SK-N-SH (cell line): Measurements from ENCODE around the gene DPP10. TPM values are rescaled to one million over a fixed set of nuclear protein-coding genes. Genes with fewer than 3 reads are reported as not detected.

Experiments
- CTCF ChIA-PET: fragments of 300-600, 350-600 bp; formaldehyde crosslinking; extraction: SDS; loops from one replicate; lab custom pipeline; 2021; lab: Yijun Ruan, JAX
- POLR2A ChIA-PET: fragments of 350-600 bp; sonication (Branson Sonifier 250); formaldehyde crosslinking; extraction: SDS; loops from one replicate; lab custom pipeline; 2020; ENCODE audit warnings: antibody characterized with exemption, inconsistent platforms; lab: Yijun Ruan, JAX
- DNase-seq: peaks from one replicate; pipeline ENCODE4 v3.0.0; 2012
- H2AFZ ChIP-seq: fragments of 200-600 bp; sonication (generic); 2 replicates; pipeline ENCODE4 v1.8.1; 2016; ENCODE audit warnings: antibody characterized with exemption, mild to moderate bottlenecking, low read depth
- H3F3A ChIP-seq: fragments of 200-600 bp; sonication (generic); replicated peaks from 2 replicates; pipeline ENCODE3; 2016; ENCODE audit warnings: antibody characterized with exemption, mild to moderate bottlenecking; ENCODE audit not compliant: insufficient read depth
- H3K27ac ChIP-seq, 2 experiments: fragments of 200-500 bp in 1 of 2; fragments of 200-600 bp in 1 of 2; sonication (Bioruptor generic) in 1 of 2; sonication (generic), shearing (Covaris generic) in 1 of 2; 2 replicates each; pipeline versions ENCODE4 v1.5.1 to v1.6.1; 2014 to 2016; ENCODE audit warnings: low read depth in 2 of 2, inconsistent platforms in 1 of 2, low read length in 1 of 2, mild to moderate bottlenecking in 1 of 2, mixed read lengths in 1 of 2
- H3K27me3 ChIP-seq: fragments of 200-600 bp; sonication (generic), shearing (Covaris generic); 2 replicates; pipeline ENCODE4 v1.6.1; 2016; ENCODE audit warnings: mixed run types; ENCODE audit not compliant: insufficient read depth
- H3K36me3 ChIP-seq, 2 experiments: fragments of 200-500 bp in 1 of 2; fragments of 200-600 bp in 1 of 2; sonication (Bioruptor generic) in 1 of 2; sonication (generic) in 1 of 2; replicated peaks in 1 of 2; 2 replicates each; pipeline versions ENCODE3 to v1.5.1; 2014 to 2016; ENCODE audit warnings: low read length in 1 of 2, mild to moderate bottlenecking in 1 of 2; ENCODE audit not compliant: insufficient read depth in 2 of 2, control insufficient read depth in 1 of 2
- H3K4me1 ChIP-seq, 2 experiments: fragments of 200-500 bp in 1 of 2; fragments of 200-600 bp in 1 of 2; sonication (Bioruptor generic) in 1 of 2; sonication (generic), shearing (Covaris generic) in 1 of 2; 2 replicates each; pipeline versions ENCODE4 v1.5.1 to v1.6.1; 2014 to 2016; ENCODE audit warnings: low read depth in 1 of 2, low read length in 1 of 2, mixed run types in 1 of 2; ENCODE audit not compliant: insufficient read depth in 2 of 2, control insufficient read depth in 1 of 2
- H3K4me2 ChIP-seq: fragments of 200-600 bp; sonication (generic), shearing (Covaris generic); 2 replicates; pipeline ENCODE4 v1.6.1; 2017; ENCODE audit warnings: mixed run types
- H3K4me3 ChIP-seq, 2 experiments: fragments of 200-500 bp in 1 of 2; fragments of 200-600 bp in 1 of 2; sonication (Bioruptor generic) in 1 of 2; sonication (generic), shearing (Covaris generic) in 1 of 2; 2 replicates each; pipeline versions ENCODE4 v1.5.1 to v1.8.1; 2014 to 2016; ENCODE audit warnings: low read depth in 2 of 2, inconsistent platforms in 1 of 2, low read length in 1 of 2, mild to moderate bottlenecking in 1 of 2, mixed read lengths in 1 of 2, moderate library complexity in 1 of 2
- H3K79me2 ChIP-seq: fragments of 200-600 bp; sonication (generic); 2 replicates; pipeline ENCODE4 v1.8.1; 2017; ENCODE audit warnings: mild to moderate bottlenecking; ENCODE audit not compliant: insufficient read depth
- H3K9ac ChIP-seq: fragments of 200-600 bp; sonication (generic); 2 replicates; pipeline ENCODE4 v1.6.1; 2017; ENCODE audit warnings: mixed run types
- H3K9me2 ChIP-seq: fragments of 200-600 bp; sonication (generic); 2 replicates; pipeline ENCODE4 v1.6.1; 2017; ENCODE audit warnings: mixed run types
- H3K9me3 ChIP-seq: fragments of 200-600 bp; sonication (generic); 2 replicates; pipeline ENCODE4 v1.6.1; 2017; ENCODE audit warnings: mixed run types, mild to moderate bottlenecking, moderate library complexity
- H4K20me1 ChIP-seq: fragments of 200-600 bp; sonication (generic); 2 replicates; pipeline ENCODE4 v1.6.1; 2017; ENCODE audit warnings: mild to moderate bottlenecking, mixed run types; ENCODE audit not compliant: insufficient read depth
- CHD2 ChIP-seq: fragments of 150-350 bp; IDR thresholded peaks from 2 replicates; pipeline ENCODE4 v1.6.1; 2018; ENCODE audit warnings: low read length; ENCODE audit not compliant: partially characterized antibody
- CTCF ChIP-seq: fragments of 200-600 bp; sonication (generic); IDR thresholded peaks from 2 replicates; pipeline ENCODE4 v1.6.1; 2017; ENCODE audit warnings: antibody characterized with exemption, mild to moderate bottlenecking, moderate library complexity
- ELF1 ChIP-seq: IDR thresholded peaks from 2 replicates; pipeline ENCODE4 v1.4.0; 2012
- EZH2phosphoT487 ChIP-seq: fragments of 200-600 bp; sonication (generic); IDR thresholded peaks from 2 replicates; pipeline ENCODE4 v1.6.1; 2017; ENCODE audit warnings: low read depth, mixed run types, mild to moderate bottlenecking, antibody characterized with exemption, moderate library complexity, borderline replicate concordance
- FOXM1 ChIP-seq: IDR thresholded peaks from 2 replicates; pipeline ENCODE4 v1.4.0; 2012; ENCODE audit warnings: low read depth, mild to moderate bottlenecking
- GABPA ChIP-seq: IDR thresholded peaks from 2 replicates; pipeline ENCODE4 v1.4.0; 2012; ENCODE audit warnings: low read depth, mild to moderate bottlenecking
- GATA2 ChIP-seq: sonication (generic); formaldehyde crosslinking; IDR thresholded peaks from 2 replicates; pipeline ENCODE4 v1.5.0; 2020; ENCODE audit warnings: mild to moderate bottlenecking, missing genetic modification reagents
- IRF3 ChIP-seq: fragments of 150-350 bp; IDR thresholded peaks from 2 replicates; pipeline ENCODE4 v1.6.1; 2016; ENCODE audit warnings: mild to moderate bottlenecking, low read depth, low read length
- JUND ChIP-seq: IDR thresholded peaks from 2 replicates; pipeline ENCODE4 v1.4.0; 2012
- MAX ChIP-seq: IDR thresholded peaks from 2 replicates; pipeline ENCODE4 v1.4.0; 2012; ENCODE audit warnings: low read depth
- PBX3 ChIP-seq: IDR thresholded peaks from 2 replicates; pipeline ENCODE4; 2012
- RCOR1 ChIP-seq: fragments of 150-350 bp; IDR thresholded peaks from 2 replicates; pipeline ENCODE4 v1.6.1; 2017; ENCODE audit warnings: antibody characterized with exemption, low read length
- RXRA ChIP-seq: IDR thresholded peaks from 2 replicates; pipeline ENCODE4 v1.4.0; 2012; ENCODE audit warnings: low read depth, mild to moderate bottlenecking, borderline replicate concordance
- SIN3A ChIP-seq: IDR thresholded peaks from 2 replicates; pipeline ENCODE4 v1.6.1; 2012; ENCODE audit warnings: low read depth, mild to moderate bottlenecking, low read length, moderate library complexity, borderline replicate concordance
- SMC3 ChIP-seq: IDR thresholded peaks from 2 replicates; pipeline ENCODE4 v1.6.1; 2012; ENCODE audit warnings: low read depth, low read length, improper control_type of control experiment
- TEAD4 ChIP-seq: IDR thresholded peaks from 2 replicates; pipeline ENCODE4 v1.4.0; 2012; ENCODE audit warnings: mild to moderate bottlenecking, borderline replicate concordance; ENCODE audit not compliant: insufficient read depth
- USF2 ChIP-seq: fragments of 150-350 bp; IDR thresholded peaks from 2 replicates; pipeline ENCODE4 v1.6.1; 2017; ENCODE audit warnings: antibody characterized with exemption, low read length, low read depth, borderline replicate concordance
- WGBS: methylation state at CpG from one replicate; pipeline ENCODE4 v1.1.6; 2017; ENCODE audit warnings: low lambda C conversion rate; 5-methylcytosine and 5-hydroxymethylcytosine counted together
- polyA plus RNA-seq, 3 experiments: library from polyadenylated mRNA; depleted of rRNA; stranded (reverse); fragments of >200 nt; gene quantifications; 2 replicates each; pipeline ENCODE4 v1.2.3, GENCODE V29; 2012

DPP10 gene
- polyA plus RNA-seq, 1 of the 3 experiments (the other 2 are of a cell fraction) = not detected

GRCh38 chr2:114525955-114526354 is 83.5 kb downstream of the DPP10 start:
- WGBS = 23% methylated on average over 4 of the region's 4 CpGs
- ChIA-PET CTCF (no interaction called here), POLR2A (no interaction called here)
- no peaks in the 10 kb centered on the region for H3K9me3 ChIP-seq
- H3K4me3 ChIP-seq = no peak overlapping the region
- no peaks in the 10 kb centered on the region for H4K20me1 ChIP-seq
- no peak overlapping the region for H2AFZ ChIP-seq
- H3K36me3 ChIP-seq = no peaks in the 10 kb centered on the region
- H3F3A ChIP-seq = no peaks in the 10 kb centered on the region
- H3K27me3 ChIP-seq = no peaks in the 10 kb centered on the region
- no peak overlapping the region for H3K9ac ChIP-seq
- H3K9me2 ChIP-seq = no peaks in the 10 kb centered on the region
- TF ChIP-seq GATA2 (no peak), PBX3 (no peak), JUND (no peak), SMC3 (no peak)
- H3K79me2 ChIP-seq = no peaks in the 10 kb centered on the region
- no peak overlapping the region for H3K27ac ChIP-seq
- no peak for DNase-seq
- no peak overlapping the region for H3K4me2 ChIP-seq
- no peaks in the 10 kb centered on the region for H3K4me1 ChIP-seq

GRCh38 chr2:114526841-114527240 is 84.4 kb downstream of the DPP10 start:
- no peak overlapping the region for H3K4me3 ChIP-seq
- no peaks in the 10 kb centered on the region for H4K20me1 ChIP-seq
- H2AFZ ChIP-seq = no peak overlapping the region
- H3K27me3 ChIP-seq = no peaks in the 10 kb centered on the region
- H3K4me1 ChIP-seq = no peaks in the 10 kb centered on the region
- no peaks in the 10 kb centered on the region for H3K36me3 ChIP-seq
- ChIA-PET CTCF (no interaction called here), POLR2A (no interaction called here)
- no peak overlapping the region for H3K27ac ChIP-seq
- no peaks in the 10 kb centered on the region for H3K79me2 ChIP-seq
- TF ChIP-seq RCOR1 = no peak
- no peak for TF ChIP-seq CHD2
- TF ChIP-seq IRF3 = no peak
- TF ChIP-seq ELF1 = no peak
- no peak for TF ChIP-seq USF2
- no peak for TF ChIP-seq GABPA
- TF ChIP-seq MAX = no peak
- no peak for TF ChIP-seq TEAD4
- TF ChIP-seq GATA2 = no peak
- no peak for TF ChIP-seq CTCF
- TF ChIP-seq FOXM1 = no peak
- no peak for TF ChIP-seq SIN3A
- no peak for TF ChIP-seq EZH2phosphoT487
- TF ChIP-seq RXRA = no peak
- no peak overlapping the region for H3K4me2 ChIP-seq
- H3K9ac ChIP-seq = no peak overlapping the region
- H3F3A ChIP-seq = no peaks in the 10 kb centered on the region
- no peaks in the 10 kb centered on the region for H3K9me3 ChIP-seq
- 3% methylated on average over 1 of the region's 1 CpG for WGBS
- H3K9me2 ChIP-seq = no peaks in the 10 kb centered on the region
- DNase-seq = no peak
